Measurements from ENCODE around the gene UBR4.

Gene UBR4

DNA sequence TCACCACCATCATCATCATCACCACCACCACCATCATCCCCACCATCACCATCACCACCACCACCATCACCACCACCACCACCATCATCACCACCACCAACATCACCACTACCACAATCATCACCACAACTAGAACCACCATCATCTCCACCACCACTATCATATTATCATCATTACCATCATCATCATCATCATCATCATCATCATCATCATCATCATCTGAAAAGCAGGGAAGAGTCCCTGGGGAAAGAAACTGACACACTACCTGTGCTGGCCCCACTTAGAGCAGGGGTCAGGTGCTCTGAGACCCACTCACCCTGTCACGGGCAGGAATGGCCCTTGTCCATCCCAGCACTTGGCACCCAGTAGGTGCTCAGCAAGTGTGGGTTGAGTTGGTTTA is 148.7 kb downstream of the UBR4 start:
- H3K27me3 ChIP-seq (replicated peaks; ENCODE audit: insufficient read depth, low read length) = peaks cover 30% of the 10 kb centered on the region
- H3K79me2 ChIP-seq (ENCODE audit: low read length) = no peaks in the 10 kb centered on the region
- no peaks in the 10 kb centered on the region for H3K9me2 ChIP-seq (replicated peaks; ENCODE audit: insufficient read depth, low read length)
- H3K9ac ChIP-seq (ENCODE audit: low read length) = no peak overlapping the region
- TF ChIP-seq EZH2phosphoT487 (IDR thresholded peaks at IDR 0.05; ENCODE audit: low read length) (no peak), EZH2 (optimal IDR thresholded peaks at IDR 0.05; ENCODE audit: low read depth, low read length) (no peak), CTCF (IDR thresholded peaks at IDR 0.05; ENCODE audit: low read length) (no peak)
- DNase-seq = no peak
- H3K4me3 ChIP-seq (ENCODE audit: low read length) = no peak overlapping the region
- H2AFZ ChIP-seq (ENCODE audit: low read length) = no peak overlapping the region
- no peak overlapping the region for H3K4me2 ChIP-seq (ENCODE audit: low read depth, low read length)
- H3K36me3 ChIP-seq (replicated peaks; ENCODE audit: insufficient read depth, low read length) = no peaks in the 10 kb centered on the region
- H3K4me1 ChIP-seq (ENCODE audit: low read length) = 0 out of 2 replicates have a peak, but pooled peaks cover 6% of the 10 kb centered on the region
- no peaks in the 10 kb centered on the region for H3F3A ChIP-seq (ENCODE audit: insufficient read depth, low read length)
- H4K20me1 ChIP-seq (ENCODE audit: insufficient read depth, low read length) = no peaks in the 10 kb centered on the region
- no peaks in the 10 kb centered on the region for H3K9me3 ChIP-seq (replicated peaks; ENCODE audit: insufficient read depth, low read length)
- no peak overlapping the region for H3K27ac ChIP-seq (ENCODE audit: low read length)

- Histone ChIP-seq H3K9me3 (replicated peaks; ENCODE audit: insufficient read depth, low read length) (no peaks in the 10 kb centered on the region), H3K27me3 (replicated peaks; ENCODE audit: insufficient read depth, low read length) (peaks cover 46% of the 10 kb centered on the region), H2AFZ (ENCODE audit: low read length) (no peak overlapping the region), H3K79me2 (ENCODE audit: low read length) (no peaks in the 10 kb centered on the region), H3K36me3 (replicated peaks; ENCODE audit: insufficient read depth, low read length) (no peaks in the 10 kb centered on the region), H3K4me2 (ENCODE audit: low read depth, low read length) (no peak overlapping the region), H4K20me1 (ENCODE audit: insufficient read depth, low read length) (no peaks in the 10 kb centered on the region), H3F3A (ENCODE audit: insufficient read depth, low read length) (no peaks in the 10 kb centered on the region), H3K9ac (ENCODE audit: low read length) (no peak overlapping the region), H3K27ac (ENCODE audit: low read length) (no peak overlapping the region), H3K4me1 (ENCODE audit: low read length) (0 out of 2 replicates have a peak, but pooled peaks cover 6% of the 10 kb centered on the region), H3K9me2 (replicated peaks; ENCODE audit: insufficient read depth, low read length) (no peaks in the 10 kb centered on the region), H3K4me3 (ENCODE audit: low read length) (no peak overlapping the region)
- no peak for DNase-seq
- TF ChIP-seq EZH2 (optimal IDR thresholded peaks at IDR 0.05; ENCODE audit: low read depth, low read length) (no peak), CTCF (IDR thresholded peaks at IDR 0.05; ENCODE audit: low read length) (no peak), EZH2phosphoT487 (IDR thresholded peaks at IDR 0.05; ENCODE audit: low read length) (no peak)
Measured at GRCh38 chr1:19059773-19060172, 150.3 kb downstream of the UBR4 start.

DNA sequence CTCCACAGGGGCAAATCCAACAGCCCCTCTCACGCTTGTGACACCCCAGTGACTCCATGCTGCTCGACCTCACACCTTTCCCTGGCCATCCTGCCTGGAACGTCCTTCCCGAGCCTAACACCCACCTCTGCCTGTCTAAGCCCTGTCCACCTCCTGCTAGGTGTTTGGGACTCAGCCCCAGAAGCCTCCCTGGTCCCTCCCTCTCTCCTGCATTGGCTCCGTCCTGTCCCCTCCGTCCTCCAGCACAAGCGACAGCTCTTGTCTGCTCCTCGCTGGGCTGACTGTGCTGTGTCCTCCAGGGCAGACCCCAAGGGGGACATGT is 151.6 kb downstream of the UBR4 start:
- 0 out of 2 replicates have a peak, but pooled peaks cover 6% of the 10 kb centered on the region for H3K4me1 ChIP-seq (ENCODE audit: low read length)
- H3K9me2 ChIP-seq (replicated peaks; ENCODE audit: insufficient read depth, low read length) = no peaks in the 10 kb centered on the region
- no peaks in the 10 kb centered on the region for H3K79me2 ChIP-seq (ENCODE audit: low read length)
- no peak overlapping the region for H2AFZ ChIP-seq (ENCODE audit: low read length)
- TF ChIP-seq EZH2 (optimal IDR thresholded peaks at IDR 0.05; ENCODE audit: low read depth, low read length) (no peak), CTCF (IDR thresholded peaks at IDR 0.05; ENCODE audit: low read length) (no peak), EZH2phosphoT487 (IDR thresholded peaks at IDR 0.05; ENCODE audit: low read length) (no peak)
- no peaks in the 10 kb centered on the region for H3K36me3 ChIP-seq (replicated peaks; ENCODE audit: insufficient read depth, low read length)
- H3K27me3 ChIP-seq (replicated peaks; ENCODE audit: insufficient read depth, low read length) = peaks cover 59% of the 10 kb centered on the region
- H3K4me2 ChIP-seq (ENCODE audit: low read depth, low read length) = no peak overlapping the region
- no peaks in the 10 kb centered on the region for H4K20me1 ChIP-seq (ENCODE audit: insufficient read depth, low read length)
- no peak overlapping the region for H3K9ac ChIP-seq (ENCODE audit: low read length)
- H3K9me3 ChIP-seq (replicated peaks; ENCODE audit: insufficient read depth, low read length) = no peaks in the 10 kb centered on the region
- H3K27ac ChIP-seq (ENCODE audit: low read length) = no peak overlapping the region
- H3K4me3 ChIP-seq (ENCODE audit: low read length) = no peak overlapping the region
- no peaks in the 10 kb centered on the region for H3F3A ChIP-seq (ENCODE audit: insufficient read depth, low read length)
- DNase-seq = no peak
